Measurements from ENCODE around the gene CENPN. TPM values are rescaled to one million over a fixed set of nuclear protein-coding genes. Genes with fewer than 3 reads are reported as not detected.

CENPN gene
- total and polyA plus RNA-seq, 5 donors from 2014 or later: 3.4 to 13.5 (median 7.5) TPM

DNA sequence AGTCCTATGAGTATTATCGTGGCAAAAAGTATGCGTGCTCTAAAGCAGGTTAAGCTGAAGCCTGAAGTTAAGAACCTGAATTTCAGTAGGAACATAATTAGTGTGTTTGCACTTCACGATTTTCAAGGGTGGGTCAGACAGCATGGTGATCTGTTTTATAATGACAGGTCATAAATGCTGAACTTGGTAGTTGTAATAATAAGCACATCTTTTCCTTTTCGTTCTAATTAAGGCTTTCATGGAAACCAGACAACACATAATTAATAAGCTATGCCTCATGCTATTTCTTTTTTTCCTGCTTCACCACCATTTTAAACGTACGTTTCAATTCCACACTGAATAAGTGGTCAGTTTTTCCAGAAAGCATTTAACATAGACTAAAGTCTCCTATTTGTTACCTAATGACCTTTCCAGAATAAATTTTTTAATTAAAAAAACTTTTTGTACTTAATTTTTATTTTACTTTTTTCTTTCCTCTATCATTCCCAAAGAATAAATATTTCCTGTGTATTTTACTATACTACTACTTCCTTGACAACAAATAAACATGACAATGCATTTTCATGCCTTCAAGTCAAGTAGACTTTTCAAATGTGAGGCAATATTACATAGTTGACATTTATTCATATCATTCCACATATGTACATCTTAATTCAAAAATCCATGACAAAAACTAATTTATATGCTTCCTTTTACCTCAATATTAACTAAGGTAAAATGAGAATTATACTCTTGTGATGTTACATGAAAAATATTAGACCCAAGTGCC is 22.7 kb upstream of the CENPN start:
- H3K9me3 Mint-ChIP-seq: no peaks in the 10 kb centered on the region
- H3K4me1 Mint-ChIP-seq: peaks cover 31 to 57% (median 44%) of the 10 kb centered on the region in 4 donors
- no peaks in the 10 kb centered on the region for H3K9me3 ChIP-seq (ENCODE audit: control insufficient read depth in 2 of 2, low read length in 2 of 2)
- peak overlapping the region in 1 of 3 donors; percentile 52 for H3K27ac Mint-ChIP-seq
- no peaks in the 10 kb centered on the region for H3K27me3 ChIP-seq (ENCODE audit: control insufficient read depth, insufficient read depth, low read length)
- ATAC-seq (ENCODE audit: low read depth in 2 of 2) (no peak), DNase-seq (no peak)
- peaks cover 25% of the 10 kb centered on the region for H3K36me3 ChIP-seq (ENCODE audit: control insufficient read depth, insufficient read depth, low read length)
- no peaks in the 10 kb centered on the region for H3K27me3 Mint-ChIP-seq
- H3K4me1 ChIP-seq (ENCODE audit: control insufficient read depth, insufficient read depth, low read length, poor library complexity, severe bottlenecking): no peaks in the 10 kb centered on the region
- H3K27ac ChIP-seq (ENCODE audit: insufficient read depth, low read length, poor library complexity, severe bottlenecking): no peak overlapping the region
- peaks cover 8% of the 10 kb centered on the region for H3K36me3 Mint-ChIP-seq
- no peak overlapping the region for H3K4me3 ChIP-seq (ENCODE audit: low read depth, low read length)
- no peak overlapping the region for H3K4me3 Mint-ChIP-seq

DNA sequence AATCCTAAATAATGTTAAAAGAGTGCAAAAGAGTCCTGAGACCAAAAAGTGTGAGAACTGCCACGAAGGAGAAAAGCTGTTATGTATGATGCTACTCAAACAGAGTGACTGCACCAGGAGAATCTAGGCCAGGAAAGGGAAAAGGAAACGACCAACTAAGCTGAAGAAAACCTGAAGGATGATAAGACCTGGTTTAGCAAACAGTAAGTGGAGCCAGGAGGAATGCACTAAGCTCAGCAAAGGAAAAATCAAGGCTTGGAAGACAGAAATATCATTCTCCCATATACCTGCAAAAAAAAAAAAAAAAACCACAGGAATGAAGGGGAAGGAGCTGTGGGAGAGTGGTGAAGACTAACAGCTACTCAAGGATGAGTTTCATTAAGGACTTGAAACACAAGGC is 21.4 kb upstream of the CENPN start:
- Histone ChIP-seq H3K9me3 (ENCODE audit: control insufficient read depth in 2 of 2, low read length in 2 of 2) (no peaks in the 10 kb centered on the region), H3K27ac (ENCODE audit: insufficient read depth, low read length, poor library complexity, severe bottlenecking) (no peak overlapping the region), H3K4me3 (ENCODE audit: low read depth, low read length) (no peak overlapping the region), H3K36me3 (ENCODE audit: control insufficient read depth, insufficient read depth, low read length) (peaks cover 24% of the 10 kb centered on the region), H3K27me3 (ENCODE audit: control insufficient read depth, insufficient read depth, low read length) (no peaks in the 10 kb centered on the region), H3K4me1 (ENCODE audit: control insufficient read depth, insufficient read depth, low read length, poor library complexity, severe bottlenecking) (no peaks in the 10 kb centered on the region)
- DNase-seq: no peak
- Mint-ChIP-seq H3K27me3 (no peaks in the 10 kb centered on the region), H3K9me3 (no peaks in the 10 kb centered on the region), H3K36me3 (peaks cover 10% of the 10 kb centered on the region), H3K4me3 (no peak overlapping the region), H3K27ac (peak overlapping the region; percentile 14 to 45 (median 27)), H3K4me1 (peaks cover 31 to 63% (median 45%) of the 10 kb centered on the region in 4 donors)
- ATAC-seq (ENCODE audit: low read depth in 2 of 2): no peak

DNA sequence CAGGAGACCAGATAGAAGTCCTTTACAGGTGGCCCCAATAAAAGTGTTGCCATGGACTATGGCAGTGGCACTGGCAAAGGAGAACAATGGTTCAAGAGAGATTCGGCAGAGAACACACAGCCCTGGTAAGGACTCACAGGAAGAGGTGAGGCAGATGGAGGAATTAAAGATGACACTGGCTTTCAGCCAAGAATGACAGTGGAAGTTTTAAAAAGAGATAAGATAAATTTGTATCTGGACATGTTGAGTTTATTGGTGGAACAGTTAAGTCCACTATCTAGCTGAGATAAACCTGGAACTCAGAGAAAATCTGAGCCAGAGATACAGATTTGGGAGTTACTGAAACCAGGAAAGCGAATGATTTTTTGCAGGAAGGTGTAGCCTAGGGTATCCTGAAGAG is 20.5 kb upstream of the CENPN start:
- H3K4me1 ChIP-seq (ENCODE audit: control insufficient read depth, insufficient read depth, low read length, poor library complexity, severe bottlenecking): no peaks in the 10 kb centered on the region
- H3K36me3 ChIP-seq (ENCODE audit: control insufficient read depth, insufficient read depth, low read length): peaks cover 25% of the 10 kb centered on the region
- Mint-ChIP-seq H3K27me3 (no peaks in the 10 kb centered on the region), H3K36me3 (peaks cover 9% of the 10 kb centered on the region), H3K9me3 (no peaks in the 10 kb centered on the region), H3K4me1 (peaks cover 31 to 57% (median 44%) of the 10 kb centered on the region in 4 donors), H3K4me3 (no peak overlapping the region), H3K27ac (peak overlapping the region; percentile 18 to 80 (median 80))
- no peaks in the 10 kb centered on the region for H3K9me3 ChIP-seq (ENCODE audit: control insufficient read depth in 2 of 2, low read length in 2 of 2)
- DNase-seq (no peak), ATAC-seq (ENCODE audit: low read depth in 2 of 2) (no peak)
- no peak overlapping the region for H3K27ac ChIP-seq (ENCODE audit: insufficient read depth, low read length, poor library complexity, severe bottlenecking)
- H3K4me3 ChIP-seq (ENCODE audit: low read depth, low read length): no peak overlapping the region
- no peaks in the 10 kb centered on the region for H3K27me3 ChIP-seq (ENCODE audit: control insufficient read depth, insufficient read depth, low read length)

DNA sequence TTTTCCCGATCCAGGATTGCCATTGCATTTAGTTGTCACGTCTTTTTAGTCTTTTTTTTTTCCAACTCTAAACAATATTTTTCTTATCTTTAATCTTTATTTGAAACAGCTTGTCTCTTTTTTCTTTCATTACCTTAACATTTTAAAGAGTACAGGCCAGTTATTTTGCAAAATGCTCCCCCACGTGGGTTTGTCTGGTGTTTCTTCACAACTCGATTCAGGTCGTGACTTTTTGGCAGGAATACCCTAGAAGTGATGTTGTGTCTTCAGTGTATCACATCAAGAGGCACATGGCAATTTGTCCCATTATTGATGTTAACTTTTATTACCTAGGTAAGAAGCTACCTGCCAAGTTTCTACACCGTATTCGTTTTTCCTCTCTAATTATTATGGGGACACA is 18.3 kb upstream of the CENPN start:
- H3K27me3 Mint-ChIP-seq: no peaks in the 10 kb centered on the region
- H3K9me3 Mint-ChIP-seq: no peaks in the 10 kb centered on the region
- H3K9me3 ChIP-seq (ENCODE audit: control insufficient read depth in 2 of 2, low read length in 2 of 2): no peaks in the 10 kb centered on the region
- H3K27ac Mint-ChIP-seq: no peak overlapping the region
- H3K36me3 Mint-ChIP-seq: peaks cover 3% of the 10 kb centered on the region
- peaks cover 30% of the 10 kb centered on the region for H3K36me3 ChIP-seq (ENCODE audit: control insufficient read depth, insufficient read depth, low read length)
- no peaks in the 10 kb centered on the region for H3K27me3 ChIP-seq (ENCODE audit: control insufficient read depth, insufficient read depth, low read length)
- no peak overlapping the region for H3K27ac ChIP-seq (ENCODE audit: insufficient read depth, low read length, poor library complexity, severe bottlenecking)
- DNase-seq (no peak), ATAC-seq (ENCODE audit: low read depth in 2 of 2) (no peak)
- no peak overlapping the region for H3K4me3 Mint-ChIP-seq
- H3K4me1 ChIP-seq (ENCODE audit: control insufficient read depth, insufficient read depth, low read length, poor library complexity, severe bottlenecking): peaks cover 4% of the 10 kb centered on the region
- H3K4me1 Mint-ChIP-seq: peaks cover 42 to 65% (median 44%) of the 10 kb centered on the region in 4 donors
- no peak overlapping the region for H3K4me3 ChIP-seq (ENCODE audit: low read depth, low read length)

DNA sequence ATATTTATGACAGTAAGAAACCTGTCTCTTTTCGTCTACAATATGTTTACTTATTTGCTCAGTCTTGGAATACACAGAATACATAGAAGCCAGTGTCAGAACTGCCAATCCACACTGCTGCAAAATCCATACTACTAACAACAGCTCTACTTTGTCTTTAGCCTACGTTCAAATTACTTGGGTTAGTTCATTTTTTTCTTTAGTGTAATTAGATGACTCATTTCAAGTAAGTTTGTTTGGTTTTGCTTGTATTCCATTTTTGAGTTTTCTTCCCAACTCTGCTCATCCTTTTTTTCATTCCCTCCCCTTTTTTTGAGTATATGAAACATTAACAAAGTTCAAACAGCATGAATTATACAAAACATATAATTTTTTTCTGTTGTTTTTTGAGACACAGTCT is 17.2 kb upstream of the CENPN start:
- no peak overlapping the region for H3K4me3 Mint-ChIP-seq
- no peak overlapping the region for H3K27ac ChIP-seq (ENCODE audit: insufficient read depth, low read length, poor library complexity, severe bottlenecking)
- peaks cover 4% of the 10 kb centered on the region for H3K4me1 ChIP-seq (ENCODE audit: control insufficient read depth, insufficient read depth, low read length, poor library complexity, severe bottlenecking)
- peaks cover 44 to 68% (median 48%) of the 10 kb centered on the region in 4 donors for H3K4me1 Mint-ChIP-seq
- peaks cover 28% of the 10 kb centered on the region for H3K36me3 ChIP-seq (ENCODE audit: control insufficient read depth, insufficient read depth, low read length)
- H3K36me3 Mint-ChIP-seq: peaks cover 3% of the 10 kb centered on the region
- H3K9me3 Mint-ChIP-seq: no peaks in the 10 kb centered on the region
- H3K9me3 ChIP-seq (ENCODE audit: control insufficient read depth in 2 of 2, low read length in 2 of 2): no peaks in the 10 kb centered on the region
- ATAC-seq (ENCODE audit: low read depth in 2 of 2): no peak
- no peaks in the 10 kb centered on the region for H3K27me3 Mint-ChIP-seq
- peak overlapping the region in 1 of 3 donors; percentile 42 for H3K27ac Mint-ChIP-seq
- no peak overlapping the region for H3K4me3 ChIP-seq (ENCODE audit: low read depth, low read length)
- no peak for DNase-seq
- no peaks in the 10 kb centered on the region for H3K27me3 ChIP-seq (ENCODE audit: control insufficient read depth, insufficient read depth, low read length)

DNA sequence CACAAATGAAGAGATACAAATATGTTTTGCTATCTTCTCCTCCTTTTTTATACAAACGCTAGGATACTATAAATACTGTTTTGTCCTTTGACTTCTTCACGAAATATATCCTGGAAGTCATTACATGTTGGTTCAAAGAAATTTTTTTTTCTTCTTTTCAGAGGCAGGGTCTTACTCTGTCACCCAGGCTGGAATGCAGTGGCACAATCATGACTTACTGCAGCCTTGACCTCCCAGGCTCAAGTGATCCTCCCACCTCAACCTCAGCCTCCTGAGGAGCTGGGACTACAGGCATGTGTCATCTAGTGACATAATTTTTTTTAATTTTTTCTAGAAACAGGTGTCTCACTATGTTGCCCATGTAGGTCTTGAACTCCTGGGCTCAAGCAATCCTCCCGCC is 16.4 kb upstream of the CENPN start:
- no peak overlapping the region for H3K27ac ChIP-seq (ENCODE audit: insufficient read depth, low read length, poor library complexity, severe bottlenecking)
- H3K4me3 Mint-ChIP-seq: peak overlapping the region in 1 of 4 donors; percentile 13
- H3K27me3 Mint-ChIP-seq: no peaks in the 10 kb centered on the region
- no peaks in the 10 kb centered on the region for H3K9me3 ChIP-seq (ENCODE audit: control insufficient read depth in 2 of 2, low read length in 2 of 2)
- H3K27me3 ChIP-seq (ENCODE audit: control insufficient read depth, insufficient read depth, low read length): no peaks in the 10 kb centered on the region
- H3K36me3 Mint-ChIP-seq: peaks cover 3% of the 10 kb centered on the region
- no peak for ATAC-seq (ENCODE audit: low read depth in 2 of 2)
- peaks cover 4% of the 10 kb centered on the region for H3K4me1 ChIP-seq (ENCODE audit: control insufficient read depth, insufficient read depth, low read length, poor library complexity, severe bottlenecking)
- H3K4me1 Mint-ChIP-seq: peaks cover 37 to 68% (median 46%) of the 10 kb centered on the region in 4 donors
- no peaks in the 10 kb centered on the region for H3K9me3 Mint-ChIP-seq
- H3K36me3 ChIP-seq (ENCODE audit: control insufficient read depth, insufficient read depth, low read length): peaks cover 28% of the 10 kb centered on the region
- H3K4me3 ChIP-seq (ENCODE audit: low read depth, low read length): no peak overlapping the region
- peak overlapping the region in 1 of 3 donors; percentile 79 for H3K27ac Mint-ChIP-seq
- no peak for DNase-seq

DNA sequence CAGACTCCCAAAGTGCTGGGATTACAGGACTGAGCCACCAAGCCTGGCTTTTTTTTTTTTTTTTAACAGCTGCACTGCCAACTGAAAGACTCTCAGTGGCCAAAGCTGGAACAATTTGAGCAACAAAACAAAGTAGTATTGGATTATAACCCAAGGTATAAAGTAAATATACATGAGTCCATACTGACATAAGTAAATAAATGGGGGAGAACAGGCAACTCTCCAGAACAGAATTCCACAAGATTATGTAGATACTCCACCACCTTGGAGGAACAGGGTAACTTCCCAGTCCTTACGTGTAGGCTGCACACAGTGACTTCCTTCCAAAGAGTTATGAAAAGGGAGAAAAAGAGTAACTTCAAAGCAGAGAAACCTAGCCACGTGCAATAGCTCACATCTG is 16.0 kb upstream of the CENPN start:
- Histone ChIP-seq H3K27ac (ENCODE audit: insufficient read depth, low read length, poor library complexity, severe bottlenecking) (no peak overlapping the region), H3K4me1 (ENCODE audit: control insufficient read depth, insufficient read depth, low read length, poor library complexity, severe bottlenecking) (peaks cover 4% of the 10 kb centered on the region), H3K4me3 (ENCODE audit: low read depth, low read length) (no peak overlapping the region), H3K9me3 (ENCODE audit: control insufficient read depth in 2 of 2, low read length in 2 of 2) (no peaks in the 10 kb centered on the region), H3K27me3 (ENCODE audit: control insufficient read depth, insufficient read depth, low read length) (no peaks in the 10 kb centered on the region), H3K36me3 (ENCODE audit: control insufficient read depth, insufficient read depth, low read length) (peaks cover 24% of the 10 kb centered on the region)
- ATAC-seq (ENCODE audit: low read depth in 2 of 2): no peak
- H3K36me3 Mint-ChIP-seq: peaks cover 3% of the 10 kb centered on the region
- peaks cover 36 to 69% (median 45%) of the 10 kb centered on the region in 4 donors for H3K4me1 Mint-ChIP-seq
- H3K27ac Mint-ChIP-seq: peak overlapping the region in 1 of 3 donors; percentile 79
- H3K9me3 Mint-ChIP-seq: no peaks in the 10 kb centered on the region
- no peak overlapping the region for H3K4me3 Mint-ChIP-seq
- DNase-seq: no peak
- no peaks in the 10 kb centered on the region for H3K27me3 Mint-ChIP-seq
